ENCODE results near the gene GPC6. TPM values are rescaled to one million over a fixed set of nuclear protein-coding genes. Genes with fewer than 3 reads are reported as not detected.

The GPC6 gene
- total and polyA plus RNA-seq, 9 of the 15 experiments (the other 6 are each of a cell fraction or from before 2014, with no cell fraction given), result under 0.01 to 0.20 (median 0.01) TPM; not detected in 4

DNA sequence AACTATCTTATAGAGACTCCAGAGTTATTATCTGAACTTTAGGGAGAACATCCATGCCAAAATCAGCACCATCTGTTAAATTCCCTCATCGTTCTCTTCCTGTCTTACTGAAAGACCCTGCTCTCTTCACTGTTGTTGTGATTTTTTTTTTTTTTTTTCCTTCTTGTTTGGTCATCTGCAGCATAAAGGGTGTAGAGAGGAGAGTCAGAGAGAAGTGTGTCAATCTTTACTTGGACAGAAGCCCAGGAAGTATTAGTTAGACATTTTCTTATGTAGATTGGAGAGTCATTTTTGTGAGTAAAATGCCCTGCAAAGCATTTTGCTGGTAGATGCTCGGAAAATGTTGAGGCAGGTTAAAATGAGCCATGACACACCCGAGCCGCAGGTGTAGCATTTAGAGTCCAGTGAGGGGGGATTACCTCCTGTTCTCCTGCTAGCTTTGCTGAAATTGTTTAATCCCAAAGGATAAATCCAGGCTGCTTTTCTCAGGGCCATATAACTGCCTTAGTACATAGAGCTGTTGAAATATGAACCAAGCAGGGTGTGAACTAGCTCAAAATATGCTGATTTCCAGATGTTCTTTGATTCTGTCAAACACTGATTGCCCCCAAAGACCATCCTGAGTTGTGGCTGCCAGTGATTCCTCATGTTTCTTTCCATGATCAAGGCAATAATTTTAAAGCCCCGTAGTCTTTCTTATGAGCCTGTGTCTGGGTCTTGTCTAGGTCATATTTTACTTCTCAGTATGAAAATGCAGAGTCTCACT, 1109.3 kb downstream of the GPC6 start:
- H3K4me2 ChIP-seq (ENCODE audit: insufficient read depth, low read length), result no peak overlapping the region
- no peaks in the 10 kb centered on the region for H3K9me1 ChIP-seq (ENCODE audit: control insufficient read depth, insufficient read depth, low read length)
- H3K4me1 ChIP-seq (replicated peaks in 1 of 2; ENCODE audit: control insufficient read depth in 2 of 2, insufficient read depth in 2 of 2, low read length in 2 of 2), result no peaks in the 10 kb centered on the region
- ChIA-PET POLR2A (no interaction called here), CTCF (ENCODE audit: low intra/inter-chr PET ratio) (no interaction called here)
- in situ Hi-C loops (cut with MboI) (no loop called here), intact Hi-C loops (cut with micrococcal nuclease) (no loop called here)
- 0% methylated on average over 4 of the region's 5 CpGs for WGBS (ENCODE audit: insufficient coverage, low coverage, missing lambda C conversion rate)
- no peaks in the 10 kb centered on the region for H3K27me3 ChIP-seq (ENCODE audit: control insufficient read depth in 2 of 2, insufficient read depth in 2 of 2, low read length in 2 of 2)
- H3K36me3 ChIP-seq (ENCODE audit: control insufficient read depth, insufficient read depth, low read length), result no peaks in the 10 kb centered on the region
- FAIRE-seq (no peak), DNase-seq (ENCODE audit: extremely low read depth in 1 of 4, low spot score in 3 of 4) (no peak), ATAC-seq (no peak)
- H3K9ac ChIP-seq (ENCODE audit: insufficient read depth in 1 of 2, low read depth in 2 of 2, low read length in 2 of 2), result no peak overlapping the region
- H3K9me3 ChIP-seq (replicated peaks; ENCODE audit: control insufficient read depth, insufficient read depth, low read depth, low read length), result no peaks in the 10 kb centered on the region
- H3K4me3 ChIP-seq, result no peak overlapping the region
- BruUV-seq (replicated peaks), result no TSS peak
- TF ChIP-seq POU5F1 (IDR thresholded peaks at IDR 0.05; ENCODE audit: borderline replicate concordance, low read depth, low read length, partially characterized antibody), result no peak
- TF ChIP-seq SAFB (IDR thresholded peaks at IDR 0.05; ENCODE audit: borderline replicate concordance, low read depth, low read length), result no peak
- TF ChIP-seq E2F3 (CRISPR knock-in tag; IDR thresholded peaks at IDR 0.05), result no peak
- TF ChIP-seq HIVEP1 (CRISPR knock-in tag; IDR thresholded peaks at IDR 0.05), result no peak
- no peak for TF ChIP-seq CEBPG (CRISPR knock-in tag; IDR thresholded peaks at IDR 0.05)
- no peak for TF ChIP-seq CEBPG (tag; conservative IDR thresholded peaks at IDR 0.05 in 1 of 2, IDR thresholded peaks at IDR 0.05 in 1 of 2)
- no peak for TF ChIP-seq SREBF1 (IDR thresholded peaks at IDR 0.05; ENCODE audit: borderline replicate concordance, low read depth, low read length)
- TF ChIP-seq ZNF444 (CRISPR knock-in tag; IDR thresholded peaks at IDR 0.05), result no peak
- TF ChIP-seq ZBTB17 (CRISPR knock-in tag; IDR thresholded peaks at IDR 0.05), result no peak
- TF ChIP-seq ZNF431 (CRISPR knock-in tag; IDR thresholded peaks at IDR 0.05), result no peak
- H3K27ac ChIP-seq (ENCODE audit: extremely low read depth, low read depth, low read length), result no peak overlapping the region
- H2AFZ ChIP-seq (ENCODE audit: low read depth, low read length), result no peak overlapping the region
- no peaks in the 10 kb centered on the region for H3K79me2 ChIP-seq (ENCODE audit: control insufficient read depth, insufficient read depth, low read length)
- no peaks in the 10 kb centered on the region for H4K20me1 ChIP-seq (replicated peaks; ENCODE audit: control insufficient read depth, insufficient read depth, low read length)
